Small intestine (tissue), 7 donors: Measurements from ENCODE around the gene CHD1L. TPM values are rescaled to one million over a fixed set of nuclear protein-coding genes. Genes with fewer than 3 reads are reported as not detected.

ENCODE experiments used
- DNase-seq, 2 donors: peaks; one replicate each; pipeline versions ENCODE4 v3.0.0 to v3.0.0-alpha.2; 2013
- FAIRE-seq: peaks from 2 replicates; lab custom pipeline; 2012; peaks lifted over from hg19 to GRCh38; lab: Jason Lieb, UNC
- H3K27ac ChIP-seq, 3 donors: one replicate each; pipeline ENCODE4 v1.5.1; 2013; ENCODE audit warnings: low read length in 2 of 3, mild to moderate bottlenecking in 2 of 3, control low read depth in 1 of 3, inconsistent platforms in 1 of 3, low read depth in 1 of 3, moderate library complexity in 1 of 3
- H3K27me3 ChIP-seq, 3 donors: one replicate each; pipeline ENCODE4 v1.6.1; 2013; ENCODE audit warnings: low read length in 3 of 3, inconsistent platforms in 1 of 3; ENCODE audit not compliant: control insufficient read depth in 3 of 3, insufficient read depth in 3 of 3
- H3K36me3 ChIP-seq, 3 donors: one replicate each; pipeline ENCODE4 v1.6.1; 2013; ENCODE audit warnings: low read length in 3 of 3, inconsistent platforms in 1 of 3, low read depth in 1 of 3, mild to moderate bottlenecking in 1 of 3, moderate library complexity in 1 of 3; ENCODE audit not compliant: control insufficient read depth in 3 of 3, insufficient read depth in 2 of 3
- H3K4me1 ChIP-seq, 3 donors: one replicate each; pipeline ENCODE4 v1.6.1; 2013; ENCODE audit warnings: low read length in 2 of 3, inconsistent platforms in 1 of 3, low read depth in 1 of 3, mild to moderate bottlenecking in 1 of 3, moderate library complexity in 1 of 3; ENCODE audit not compliant: control insufficient read depth in 3 of 3, insufficient read depth in 2 of 3
- H3K4me3 ChIP-seq, 3 donors: one replicate each; pipeline ENCODE4 v1.5.1; 2013; ENCODE audit warnings: low read length in 3 of 3, control low read depth in 1 of 3, inconsistent platforms in 1 of 3, low read depth in 1 of 3, mild to moderate bottlenecking in 1 of 3, moderate library complexity in 1 of 3
- H3K9me3 ChIP-seq, 2 donors: one replicate each; pipeline ENCODE4 v1.6.1; 2013; ENCODE audit warnings: low read depth in 1 of 2, low read length in 1 of 2; ENCODE audit not compliant: control insufficient read depth in 2 of 2, insufficient read depth in 1 of 2
- WGBS, 3 donors: extraction: QIAGEN DNeasy Blood & Tissue Kit; methylation state at CpG; one replicate each; pipeline ENCODE4 v1.1.7; 2013; 5-methylcytosine and 5-hydroxymethylcytosine counted together
- polyA plus RNA-seq, 4 donors: library from polyadenylated mRNA; stranded (reverse) in 3 of 4; unstranded in 1 of 4; fragments of 200-250 nt in 3 of 4; fragments of 120-200 nt in 1 of 4; gene quantifications; one replicate each; pipeline versions ENCODE4 v1.2.1 to v1.2.3, GENCODE V29; 2013
- donor health status: healthy with polysubstance abuse.
- donor health status: control.
- donor health status: control.
- donor health status: Bipolar disorder and iron deficiency.
- donor health status: healthy.

CHD1L gene
- polyA plus RNA-seq, 4 donors = 20.6 to 71.3 (median 33.2) TPM

DNA sequence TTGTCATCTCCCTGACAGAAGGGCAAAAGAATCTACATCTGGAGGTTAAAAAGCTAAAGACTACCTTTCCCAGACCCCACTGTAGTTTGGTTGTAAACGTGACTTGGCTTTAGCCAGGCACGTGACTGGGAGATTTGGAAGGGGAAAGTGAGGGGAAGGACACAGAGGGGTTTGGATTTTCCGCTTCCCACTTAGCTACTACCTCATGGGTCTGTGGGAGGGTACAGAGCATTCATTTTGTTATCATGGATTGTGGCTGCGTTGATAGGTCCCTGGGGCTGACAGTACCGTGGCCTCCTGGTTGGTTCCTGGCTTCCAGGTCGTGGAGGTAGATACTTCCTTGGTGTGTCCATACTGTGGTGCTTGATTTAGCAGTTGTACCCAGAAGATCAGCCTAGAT lies 2.6 kb downstream of the CHD1L start:
- Histone ChIP-seq H3K36me3 (peaks cover 0 to 3% (median 0%) of the 10 kb centered on the region in 3 donors), H3K4me1 (peaks cover 0 to 7% (median 3%) of the 10 kb centered on the region in 3 donors), H3K27ac (no peak overlapping the region), H3K4me3 (no peak overlapping the region), H3K27me3 (no peaks in the 10 kb centered on the region), H3K9me3 (no peaks in the 10 kb centered on the region)
- FAIRE-seq (no peak), DNase-seq (no peak)
- WGBS, 3 donors = 94 to 98% (median 95%) methylated on average over 6 of the region's 6 CpGs

DNA sequence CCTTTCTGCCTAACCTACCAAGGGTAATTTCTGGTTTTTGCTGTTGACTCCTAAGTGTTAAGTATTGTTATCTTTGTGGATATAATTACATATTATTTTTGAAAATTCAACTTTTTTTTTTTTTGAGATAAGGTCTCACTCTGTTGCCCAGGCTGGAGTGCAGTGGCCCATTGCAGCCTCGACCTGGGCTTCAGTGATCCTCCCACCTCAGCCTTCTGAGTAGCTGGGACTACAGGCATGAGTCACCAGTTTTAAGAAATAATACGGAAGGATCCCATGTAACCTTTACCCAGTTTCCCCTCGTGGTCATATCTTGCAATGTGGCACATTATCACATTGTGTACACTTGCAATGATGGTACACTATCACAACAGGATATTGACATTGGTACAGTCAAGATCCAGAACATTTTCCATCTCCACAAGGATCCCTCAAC lies 3.1 kb downstream of the CHD1L start:
- DNase-seq = peak in 1 of 2 donors; percentile 70
- FAIRE-seq = no peak
- Histone ChIP-seq H3K36me3 (peaks cover 0 to 3% (median 0%) of the 10 kb centered on the region in 3 donors), H3K9me3 (peaks cover 0 to 3% of the 10 kb centered on the region in 2 donors), H3K27me3 (no peaks in the 10 kb centered on the region), H3K4me1 (peaks cover 0 to 7% (median 3%) of the 10 kb centered on the region in 3 donors), H3K4me3 (no peak overlapping the region), H3K27ac (no peak overlapping the region)
- WGBS, 3 donors = 22 to 59% (median 35%) methylated on average over 3 of the region's 3 CpGs

DNA sequence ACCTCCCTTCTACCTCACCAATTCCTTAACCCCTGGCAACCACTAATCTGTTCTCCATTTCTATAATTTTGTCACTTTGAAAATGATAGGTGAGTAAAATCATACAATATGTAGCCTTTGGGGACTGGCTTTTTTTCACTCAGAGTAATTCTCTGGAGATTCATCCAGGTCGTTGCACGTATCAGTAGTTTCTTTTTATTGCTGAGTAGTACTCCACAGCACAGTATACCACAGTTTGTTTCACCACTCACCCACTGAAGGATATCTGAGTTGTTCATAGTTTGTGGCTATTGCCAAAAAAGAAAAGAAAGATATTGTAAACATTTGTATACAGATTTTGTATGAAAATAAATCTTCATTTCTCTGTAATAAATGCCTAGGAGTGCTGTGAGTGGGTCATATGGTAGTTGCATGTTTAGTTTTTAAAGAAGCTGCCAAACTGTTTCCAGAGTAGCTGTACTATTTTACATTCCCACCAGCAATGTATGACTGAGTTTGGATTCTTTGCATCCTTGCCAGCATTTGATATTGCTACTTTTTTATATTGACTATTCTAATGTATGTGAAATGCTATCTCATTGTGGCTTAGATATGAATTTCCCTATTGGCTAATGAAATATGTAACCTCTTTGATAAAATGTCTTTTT lies 3.7 kb downstream of the CHD1L start:
- WGBS, 3 donors = 70 to 89% (median 85%) methylated on average over 2 of the region's 2 CpGs
- H3K36me3 ChIP-seq = peaks cover 0 to 3% (median 0%) of the 10 kb centered on the region in 3 donors
- H3K4me1 ChIP-seq = peaks cover 0 to 7% (median 3%) of the 10 kb centered on the region in 3 donors
- no peak overlapping the region for H3K27ac ChIP-seq
- DNase-seq = no peak
- H3K27me3 ChIP-seq = no peaks in the 10 kb centered on the region
- no peak for FAIRE-seq
- H3K4me3 ChIP-seq = no peak overlapping the region
- peaks cover 0 to 3% of the 10 kb centered on the region in 2 donors for H3K9me3 ChIP-seq

DNA sequence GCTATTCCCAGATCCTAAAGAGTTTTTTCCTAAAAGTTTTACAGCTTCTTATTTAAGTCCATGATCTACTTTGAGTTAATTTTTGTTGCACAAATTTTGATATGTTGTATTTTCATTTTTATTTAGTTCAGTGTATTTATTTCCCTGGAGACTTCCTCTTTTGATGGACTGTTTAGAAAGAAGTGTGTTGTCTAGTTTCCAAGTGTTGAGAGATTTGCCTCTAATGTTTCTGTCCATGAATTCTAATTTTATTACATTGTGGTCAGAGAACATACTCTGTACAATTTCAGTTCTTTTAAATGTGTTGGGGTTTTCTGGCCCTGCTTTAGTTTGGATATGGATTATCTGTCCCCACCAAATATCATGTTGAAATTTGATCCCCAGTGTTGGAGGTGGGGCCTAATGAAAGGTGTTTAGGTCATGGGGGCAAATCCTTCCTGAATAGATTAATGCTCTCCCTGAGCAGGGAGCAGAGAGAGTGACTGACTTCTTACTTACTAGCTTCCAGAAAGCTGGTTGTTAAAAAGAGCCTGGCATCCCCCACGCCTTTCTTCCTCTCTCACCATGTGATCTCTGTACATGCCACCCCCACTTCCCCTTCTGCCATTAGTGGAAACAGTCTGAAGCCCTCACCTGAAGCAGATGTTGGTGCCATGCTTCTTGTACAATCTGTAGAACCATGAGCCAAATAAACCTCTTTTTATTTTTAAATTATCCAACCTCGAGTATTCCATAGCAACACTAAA lies 4.6 kb downstream of the CHD1L start:
- Histone ChIP-seq H3K27ac (no peak overlapping the region), H3K4me3 (no peak overlapping the region), H3K27me3 (no peaks in the 10 kb centered on the region), H3K36me3 (peaks cover 0 to 3% (median 0%) of the 10 kb centered on the region in 3 donors), H3K4me1 (peaks cover 0 to 7% (median 3%) of the 10 kb centered on the region in 3 donors), H3K9me3 (peaks cover 0 to 3% of the 10 kb centered on the region in 2 donors)
- DNase-seq = no peak
- no peak for FAIRE-seq
- WGBS, 3 donors = 65 to 75% (median 71%) methylated on average over 2 of the region's 2 CpGs

DNA sequence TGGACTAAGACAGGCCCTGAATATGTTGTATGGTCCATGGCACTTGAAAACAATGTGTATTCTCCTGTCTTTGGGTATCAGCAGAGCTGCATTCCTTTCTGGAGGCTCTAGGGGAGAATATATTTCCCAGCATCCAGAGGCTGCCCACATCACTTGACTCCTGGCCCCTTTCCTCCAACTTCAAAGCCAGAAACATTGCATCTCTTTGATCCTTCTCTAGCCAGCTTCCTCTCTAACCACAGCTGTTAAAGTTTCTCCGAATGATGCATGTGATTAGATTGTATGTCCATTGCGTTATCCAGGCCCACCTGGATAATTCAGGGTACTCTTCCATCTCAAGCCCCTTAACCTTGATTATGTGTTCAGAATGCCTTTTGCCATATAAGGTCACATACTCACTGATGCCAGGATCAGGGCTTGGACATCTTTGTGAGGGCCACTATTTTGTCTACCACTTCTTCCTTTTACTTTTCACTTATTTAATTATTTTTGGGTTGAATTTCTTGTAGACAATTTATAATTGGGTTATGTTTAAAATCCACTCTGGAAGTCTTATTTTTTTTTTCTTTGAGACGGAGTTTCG lies 5.3 kb downstream of the CHD1L start:
- Histone ChIP-seq H3K4me1 (peaks cover 0 to 7% (median 3%) of the 10 kb centered on the region in 3 donors), H3K4me3 (no peak overlapping the region), H3K27me3 (no peaks in the 10 kb centered on the region), H3K36me3 (peaks cover 0 to 6% (median 2%) of the 10 kb centered on the region in 3 donors), H3K9me3 (peaks cover 0 to 3% of the 10 kb centered on the region in 2 donors), H3K27ac (no peak overlapping the region)
- FAIRE-seq (no peak), DNase-seq (no peak)
- WGBS, 3 donors = 88 to 94% (median 92%) methylated on average over 4 of the region's 4 CpGs

DNA sequence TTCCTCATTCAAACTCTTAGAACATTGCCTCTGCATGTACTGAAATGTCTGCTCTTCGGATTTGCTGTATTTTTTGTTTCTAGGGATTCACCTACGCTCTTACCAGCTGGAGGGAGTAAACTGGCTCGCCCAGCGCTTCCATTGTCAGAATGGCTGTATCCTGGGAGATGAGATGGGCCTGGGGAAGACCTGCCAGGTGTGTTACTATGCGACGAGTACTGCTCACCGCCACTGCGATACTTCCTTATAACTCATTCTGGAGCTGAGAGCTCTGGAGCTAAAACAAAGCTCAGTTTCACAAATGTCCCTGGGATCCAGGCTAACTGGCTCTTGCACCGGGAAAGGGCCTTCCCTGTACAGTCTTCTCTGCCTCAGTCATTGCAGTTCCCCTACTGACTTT lies 10.1 kb downstream of the CHD1L start:
- Histone ChIP-seq H3K4me3 (no peak overlapping the region), H3K36me3 (peaks cover 4 to 10% (median 7%) of the 10 kb centered on the region in 3 donors), H3K9me3 (peaks cover 0 to 3% of the 10 kb centered on the region in 2 donors), H3K27me3 (no peaks in the 10 kb centered on the region), H3K27ac (no peak overlapping the region), H3K4me1 (no peaks in the 10 kb centered on the region)
- FAIRE-seq (no peak), DNase-seq (no peak)
- WGBS, 3 donors = 90 to 96% (median 96%) methylated on average over 9 of the region's 9 CpGs

DNA sequence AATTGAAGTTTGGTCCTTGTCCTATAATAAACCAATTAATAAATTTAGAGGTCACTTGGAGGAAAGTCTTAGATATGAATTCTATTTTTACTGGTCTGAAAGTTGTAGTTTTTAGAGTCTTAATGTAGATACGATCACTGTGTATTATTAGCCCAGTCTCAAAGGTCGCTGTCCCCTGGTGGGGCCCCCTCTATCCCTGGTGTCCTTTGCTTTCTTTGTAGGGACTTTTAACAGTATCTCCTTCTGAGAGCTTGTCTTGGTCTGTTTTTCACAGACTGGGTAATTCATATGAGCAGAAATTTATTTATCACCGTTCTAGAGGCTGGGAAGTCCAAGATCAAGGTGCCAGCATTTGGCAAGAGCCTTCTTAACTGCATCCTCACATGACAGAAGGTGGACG lies 18.5 kb downstream of the CHD1L start:
- WGBS, 3 donors = 95 to 97% (median 96%) methylated on average over 4 of the region's 4 CpGs
- FAIRE-seq = no peak
- Histone ChIP-seq H3K4me3 (no peak overlapping the region), H3K36me3 (peaks cover 6 to 13% (median 9%) of the 10 kb centered on the region in 3 donors), H3K27ac (no peak overlapping the region), H3K27me3 (no peaks in the 10 kb centered on the region), H3K4me1 (no peaks in the 10 kb centered on the region), H3K9me3 (peaks cover 0 to 8% of the 10 kb centered on the region in 2 donors)
- peak in 1 of 2 donors; percentile 16 for DNase-seq

DNA sequence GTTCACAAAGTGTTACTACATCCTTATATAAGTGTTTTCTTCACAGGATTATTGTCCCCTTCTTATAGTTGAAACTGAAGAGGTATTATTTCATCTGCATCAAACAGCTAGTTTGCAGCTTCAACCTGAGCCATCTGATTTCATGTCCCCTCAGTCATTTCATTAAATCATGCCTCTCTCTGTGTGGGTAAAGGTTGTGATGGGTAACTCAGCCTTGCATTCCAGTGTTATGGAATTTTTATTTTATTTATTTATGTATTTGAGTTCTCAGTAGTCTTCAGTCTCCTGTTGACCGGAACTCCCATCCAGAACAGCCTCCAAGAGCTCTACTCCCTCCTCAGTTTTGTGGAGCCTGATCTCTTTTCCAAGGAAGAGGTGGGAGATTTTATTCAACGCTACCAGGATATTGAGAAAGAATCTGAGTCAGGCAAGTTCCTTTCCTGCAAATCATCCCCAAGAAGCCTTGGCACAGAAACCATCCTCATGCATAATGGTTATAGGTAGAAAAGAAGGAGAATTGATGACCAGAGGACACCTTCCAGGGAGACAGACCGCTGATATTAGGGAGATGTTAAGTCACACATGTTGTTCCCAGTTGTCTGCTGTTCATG lies 21.8 kb downstream of the CHD1L start:
- FAIRE-seq = no peak
- no peak overlapping the region for H3K27ac ChIP-seq
- H3K36me3 ChIP-seq = peaks cover 9 to 17% (median 10%) of the 10 kb centered on the region in 3 donors
- no peak overlapping the region for H3K4me3 ChIP-seq
- 90 to 98% (median 94%) methylated on average over 3 of the region's 3 CpGs for WGBS, 3 donors
- no peaks in the 10 kb centered on the region for H3K27me3 ChIP-seq
- peaks cover 0 to 8% of the 10 kb centered on the region in 2 donors for H3K9me3 ChIP-seq
- H3K4me1 ChIP-seq = no peaks in the 10 kb centered on the region
- DNase-seq = no peak
